ENCODE measurements around the gene RCHY1. TPM values are rescaled to one million over a fixed set of nuclear protein-coding genes. Genes with fewer than 3 reads are reported as not detected.
"Not testable (repeated sequence)": the region's sequence is repeated elsewhere in the genome, so short reads cannot be mapped to it uniquely, and the experiment has no call there.

The RCHY1 gene
- 23.7 TPM for polyA plus RNA-seq (2013, experiment 1 of 2)
- polyA plus RNA-seq (2013, experiment 2 of 2): 25.6 TPM

DNA sequence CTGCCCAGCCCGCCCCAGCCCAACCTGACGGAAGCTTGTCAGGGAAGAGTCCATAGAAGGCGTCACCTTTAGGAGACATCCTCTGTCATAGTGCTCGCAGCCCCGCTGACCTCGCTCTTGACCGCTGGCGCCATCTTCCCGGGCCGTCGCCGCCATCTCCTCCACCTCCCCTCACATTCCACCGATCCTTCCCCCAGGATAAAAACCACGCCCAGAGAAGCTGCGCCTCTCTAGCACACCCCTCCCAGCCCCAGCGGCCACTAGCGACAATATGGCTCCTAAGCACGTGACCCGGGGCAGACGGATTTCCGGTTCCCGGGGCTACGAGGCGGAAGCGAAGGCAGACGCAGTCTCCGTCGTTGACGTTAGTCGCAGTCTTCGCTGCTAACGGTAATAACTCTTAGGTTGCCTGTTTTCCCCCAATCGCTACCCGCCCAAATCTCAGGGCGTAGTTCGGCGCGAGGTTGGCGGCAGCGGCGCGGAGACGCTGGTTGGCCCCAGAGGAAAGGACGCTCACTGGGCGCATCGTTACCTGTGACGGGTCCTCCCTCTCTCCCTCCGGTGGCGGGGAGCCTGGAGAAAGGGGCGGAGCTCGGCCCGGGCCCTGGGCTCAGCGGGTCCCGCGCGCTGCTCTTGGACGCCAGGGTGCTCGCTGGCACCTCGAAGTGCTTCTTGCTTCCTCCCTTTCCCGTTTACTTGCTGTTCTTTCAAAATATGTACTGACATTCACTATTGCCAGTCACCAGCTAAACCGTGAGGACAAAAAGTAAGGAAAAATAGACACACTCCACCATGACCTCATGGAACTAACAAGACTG lies at the start of gene RCHY1, which contains the start of gene THAP6:
TSS of gene RCHY1 (minus strand) at position 273 of the 818 bp plus-strand sequence. CDS start at position 156, 117 bp downstream.
TSS of gene THAP6 (plus strand) at position 343 of the 818 bp plus-strand sequence. CDS start 980 bp downstream, outside the sequence.
- Histone ChIP-seq H3K4me1 (ENCODE audit: control insufficient read depth, insufficient read depth, low read length, poor library complexity, severe bottlenecking) (peaks cover 18% of the 10 kb centered on the region), H3K4me3 (ENCODE audit: extremely low read depth, insufficient read depth, low read length, poor library complexity, severe bottlenecking) (peak within 1 kb of the TSS; percentile 73), H3K36me3 (ENCODE audit: control insufficient read depth, insufficient read depth, low read length) (peaks cover 18% of the 10 kb centered on the region), H3K27ac (ENCODE audit: low read depth, low read length, severe bottlenecking) (peak within 1 kb of the TSS; percentile 93), H3K9me3 (ENCODE audit: control insufficient read depth, low read length) (no peaks in the 10 kb centered on the region)
- 0% methylated on average over 35 to 54 of the region's 61 CpGs for WGBS, 2 experiments (ENCODE audit: insufficient coverage in 2 of 2)

DNA sequence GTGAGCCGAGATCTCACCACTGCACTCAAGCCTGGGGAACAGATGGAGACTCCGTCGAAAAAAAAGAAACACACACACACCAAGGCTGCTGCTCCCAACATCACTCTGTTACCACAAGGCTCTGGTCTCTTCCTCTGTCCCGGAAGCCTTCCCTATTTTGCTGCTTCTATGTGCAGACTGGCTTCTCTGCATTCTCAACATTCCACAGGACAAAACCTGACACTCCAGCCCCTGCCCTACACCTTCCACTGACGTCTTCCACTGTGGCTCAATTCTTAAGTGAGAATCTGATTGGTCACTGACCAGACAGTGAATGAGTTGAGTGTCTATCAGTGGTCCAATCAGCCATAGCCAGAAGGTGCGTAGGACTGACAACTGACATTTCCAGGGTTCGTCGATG lies 47.6 kb upstream of the RCHY1 start:
- WGBS, 2 experiments (ENCODE audit: insufficient coverage in 2 of 2): 75 to 80% methylated on average over 5 to 7 of the region's 8 CpGs
- H3K27ac ChIP-seq (ENCODE audit: low read depth, low read length, severe bottlenecking): no peak overlapping the region
- peaks cover 7% of the 10 kb centered on the region for H3K4me1 ChIP-seq (ENCODE audit: control insufficient read depth, insufficient read depth, low read length, poor library complexity, severe bottlenecking)
- no peak overlapping the region for H3K4me3 ChIP-seq (ENCODE audit: extremely low read depth, insufficient read depth, low read length, poor library complexity, severe bottlenecking)
- H3K9me3 ChIP-seq (ENCODE audit: control insufficient read depth, low read length): no peaks in the 10 kb centered on the region
- H3K36me3 ChIP-seq (ENCODE audit: control insufficient read depth, insufficient read depth, low read length): no peaks in the 10 kb centered on the region

DNA sequence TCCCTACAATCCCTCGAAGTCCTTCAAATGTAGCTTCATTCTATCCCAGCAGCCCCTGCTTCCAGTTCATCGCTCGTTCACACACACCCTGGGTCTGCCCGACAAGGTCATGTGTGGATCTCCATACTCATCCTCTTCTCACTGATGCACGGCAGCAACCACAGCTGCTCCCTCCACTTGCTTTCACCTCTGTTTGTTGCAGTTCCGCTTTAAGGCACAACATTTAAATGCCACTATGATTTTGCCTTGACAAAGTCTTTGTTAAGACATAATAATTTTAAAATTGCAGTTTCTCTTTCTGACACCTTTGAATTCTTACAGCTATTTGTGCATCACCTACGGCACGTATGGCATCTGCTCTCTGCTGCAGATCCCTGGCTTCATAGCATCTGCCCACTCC lies 43.5 kb upstream of the RCHY1 start:
- WGBS, 2 experiments (ENCODE audit: insufficient coverage in 2 of 2): 73 to 79% methylated on average over 6 to 7 of the region's 8 CpGs
- peaks cover 20% of the 10 kb centered on the region for H3K4me1 ChIP-seq (ENCODE audit: control insufficient read depth, insufficient read depth, low read length, poor library complexity, severe bottlenecking)
- no peak overlapping the region for H3K4me3 ChIP-seq (ENCODE audit: extremely low read depth, insufficient read depth, low read length, poor library complexity, severe bottlenecking)
- H3K27ac ChIP-seq (ENCODE audit: low read depth, low read length, severe bottlenecking): no peak overlapping the region
- H3K9me3 ChIP-seq (ENCODE audit: control insufficient read depth, low read length): no peaks in the 10 kb centered on the region
- no peaks in the 10 kb centered on the region for H3K36me3 ChIP-seq (ENCODE audit: control insufficient read depth, insufficient read depth, low read length)

DNA sequence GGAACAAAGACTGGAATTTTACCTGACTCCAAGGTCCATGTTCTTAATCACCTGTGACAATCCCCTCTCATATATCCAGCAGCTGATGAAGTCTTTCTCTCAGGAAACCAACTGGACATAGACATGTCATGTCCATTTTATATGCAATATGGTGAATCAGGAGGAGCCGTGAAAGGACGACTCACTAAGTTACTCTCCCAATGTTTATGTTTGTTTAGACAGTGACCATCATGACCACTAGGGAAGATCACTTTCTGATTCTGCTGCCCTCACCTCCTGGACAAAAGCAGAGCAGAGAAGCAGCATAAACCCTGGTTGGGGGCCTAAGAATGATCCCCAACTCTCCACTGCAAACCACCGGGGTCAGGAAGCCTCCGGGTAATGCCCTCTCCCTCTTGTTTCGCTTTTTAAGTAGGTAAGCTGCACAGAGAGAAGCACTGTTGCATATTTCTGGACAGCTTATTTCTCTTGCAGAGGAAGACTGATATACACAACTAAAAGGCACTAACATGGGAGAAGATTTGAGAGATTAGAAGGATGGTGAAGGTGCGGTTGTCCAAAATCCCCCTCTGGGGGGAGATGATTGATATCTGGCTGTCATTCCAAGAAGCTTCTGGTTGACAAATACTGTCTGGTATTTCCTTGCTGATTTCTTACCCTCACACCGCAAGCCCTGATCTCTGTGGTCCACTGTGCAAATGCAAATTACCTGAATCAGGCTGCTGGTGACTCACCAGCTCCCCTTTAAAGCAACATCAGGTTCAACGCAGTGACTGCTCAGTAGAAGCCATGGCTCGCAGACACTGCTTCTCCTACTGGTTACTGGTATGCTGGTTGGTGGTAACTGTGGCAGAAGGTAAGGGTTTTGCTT lies 41.3 kb upstream of the RCHY1 start, which contains the start of gene ODAPH:
TSS of gene ODAPH (plus strand) at position 773 of the 871 bp plus-strand sequence. CDS start at position 790, 17 bp downstream.
- WGBS, 2 experiments (ENCODE audit: insufficient coverage in 2 of 2): 53 to 74% methylated on average over 3 to 6 of the region's 9 CpGs
- Histone ChIP-seq H3K4me3 (ENCODE audit: extremely low read depth, insufficient read depth, low read length, poor library complexity, severe bottlenecking) (no peak within 1 kb of the TSS), H3K4me1 (ENCODE audit: control insufficient read depth, insufficient read depth, low read length, poor library complexity, severe bottlenecking) (peaks cover 15% of the 10 kb centered on the region), H3K36me3 (ENCODE audit: control insufficient read depth, insufficient read depth, low read length) (no peaks in the 10 kb centered on the region), H3K9me3 (ENCODE audit: control insufficient read depth, low read length) (no peaks in the 10 kb centered on the region), H3K27ac (ENCODE audit: low read depth, low read length, severe bottlenecking) (peak within 1 kb of the TSS; percentile 58)

DNA sequence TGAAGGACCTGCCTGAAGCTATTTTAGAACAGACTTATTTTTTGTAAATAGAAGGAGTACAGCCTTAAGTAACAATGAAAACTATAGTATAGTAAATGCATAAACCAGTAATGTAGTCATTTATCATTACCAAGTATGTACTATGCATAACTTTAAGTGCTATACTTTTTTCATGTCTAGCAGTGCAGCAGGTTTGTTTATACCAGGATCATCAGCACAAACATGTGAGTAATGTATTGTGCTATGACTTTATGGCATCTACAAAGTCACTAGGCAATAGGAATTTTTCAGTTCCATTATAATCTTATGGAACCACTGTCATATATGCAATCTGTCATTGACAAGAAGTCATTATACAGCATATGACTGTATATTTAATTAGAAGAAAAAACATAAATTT lies 38.2 kb upstream of the RCHY1 start:
- no peaks in the 10 kb centered on the region for H3K36me3 ChIP-seq (ENCODE audit: control insufficient read depth, insufficient read depth, low read length)
- H3K4me3 ChIP-seq (ENCODE audit: extremely low read depth, insufficient read depth, low read length, poor library complexity, severe bottlenecking): no peak overlapping the region
- H3K9me3 ChIP-seq (ENCODE audit: control insufficient read depth, low read length): no peaks in the 10 kb centered on the region
- peaks cover 15% of the 10 kb centered on the region for H3K4me1 ChIP-seq (ENCODE audit: control insufficient read depth, insufficient read depth, low read length, poor library complexity, severe bottlenecking)
- no peak overlapping the region for H3K27ac ChIP-seq (ENCODE audit: low read depth, low read length, severe bottlenecking)

DNA sequence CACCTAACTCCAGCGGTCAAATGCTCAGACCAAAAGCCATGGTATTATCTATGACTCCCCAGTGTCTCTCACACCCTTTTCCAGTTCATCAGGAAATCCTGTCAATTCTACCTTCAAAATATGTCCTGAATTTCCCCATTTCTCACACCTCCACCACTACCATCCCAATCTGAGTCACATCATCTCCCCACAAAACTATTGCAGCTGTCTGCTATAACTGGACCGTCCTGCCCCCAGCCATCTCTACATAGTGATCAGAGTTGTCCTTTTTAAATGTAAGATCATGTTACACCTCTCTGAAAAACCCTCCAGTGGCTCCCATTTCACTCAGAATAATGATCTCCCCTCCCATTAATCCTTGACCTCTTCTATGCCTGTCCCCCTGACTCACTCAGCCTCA lies 34.8 kb upstream of the RCHY1 start:
- no peak overlapping the region for H3K4me3 ChIP-seq (ENCODE audit: extremely low read depth, insufficient read depth, low read length, poor library complexity, severe bottlenecking)
- H3K4me1 ChIP-seq (ENCODE audit: control insufficient read depth, insufficient read depth, low read length, poor library complexity, severe bottlenecking): no peaks in the 10 kb centered on the region
- peaks cover 8% of the 10 kb centered on the region for H3K36me3 ChIP-seq (ENCODE audit: control insufficient read depth, insufficient read depth, low read length)
- no peaks in the 10 kb centered on the region for H3K9me3 ChIP-seq (ENCODE audit: control insufficient read depth, low read length)
- H3K27ac ChIP-seq (ENCODE audit: low read depth, low read length, severe bottlenecking): no peak overlapping the region
- 91 to 96% methylated on average over 1 to 2 of the region's 2 CpGs for WGBS, 2 experiments (ENCODE audit: insufficient coverage in 2 of 2)

DNA sequence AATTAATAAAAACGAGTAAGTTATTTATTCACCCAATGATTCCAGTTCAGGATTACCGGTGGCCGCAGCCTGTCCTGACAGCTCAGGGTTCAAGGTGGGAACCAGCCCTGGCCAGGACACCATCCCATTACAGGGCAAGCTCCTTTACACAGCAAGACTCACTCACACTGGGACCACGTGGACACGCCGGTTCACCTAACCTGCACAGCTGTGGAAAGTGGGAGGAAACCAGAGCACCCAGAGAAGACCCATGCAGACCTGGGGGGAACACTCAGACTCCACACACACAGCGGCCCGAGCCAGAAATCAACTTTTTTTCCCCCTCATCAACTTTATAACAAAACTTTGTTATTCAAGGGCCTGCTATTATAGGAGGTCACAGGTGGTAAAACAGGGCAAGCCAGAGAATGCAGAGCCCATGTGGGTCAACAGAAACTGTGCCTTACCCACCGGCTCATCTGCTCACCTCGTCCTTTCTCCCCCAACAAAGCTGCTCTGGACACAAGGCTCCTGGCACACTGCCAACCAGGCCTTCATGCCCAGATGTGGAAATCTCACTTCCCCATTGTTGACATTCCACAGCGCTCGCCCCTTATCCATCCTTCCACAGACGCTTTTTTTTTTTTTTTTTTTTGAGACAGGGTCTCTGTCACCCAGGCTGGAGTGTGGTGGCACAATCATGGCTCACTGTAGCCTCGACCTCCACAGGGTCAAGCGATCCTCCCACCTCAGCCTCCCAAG lies 33.6 kb upstream of the RCHY1 start:
- H3K36me3 ChIP-seq (ENCODE audit: control insufficient read depth, insufficient read depth, low read length): peaks cover 9% of the 10 kb centered on the region
- 90 to 94% methylated on average over 6 to 8 of the region's 15 CpGs for WGBS, 2 experiments (ENCODE audit: insufficient coverage in 2 of 2)
- no peaks in the 10 kb centered on the region for H3K4me1 ChIP-seq (ENCODE audit: control insufficient read depth, insufficient read depth, low read length, poor library complexity, severe bottlenecking)
- H3K4me3 ChIP-seq (ENCODE audit: extremely low read depth, insufficient read depth, low read length, poor library complexity, severe bottlenecking): no peak overlapping the region
- no peak overlapping the region for H3K27ac ChIP-seq (ENCODE audit: low read depth, low read length, severe bottlenecking)
- H3K9me3 ChIP-seq (ENCODE audit: control insufficient read depth, low read length): no peaks in the 10 kb centered on the region

DNA sequence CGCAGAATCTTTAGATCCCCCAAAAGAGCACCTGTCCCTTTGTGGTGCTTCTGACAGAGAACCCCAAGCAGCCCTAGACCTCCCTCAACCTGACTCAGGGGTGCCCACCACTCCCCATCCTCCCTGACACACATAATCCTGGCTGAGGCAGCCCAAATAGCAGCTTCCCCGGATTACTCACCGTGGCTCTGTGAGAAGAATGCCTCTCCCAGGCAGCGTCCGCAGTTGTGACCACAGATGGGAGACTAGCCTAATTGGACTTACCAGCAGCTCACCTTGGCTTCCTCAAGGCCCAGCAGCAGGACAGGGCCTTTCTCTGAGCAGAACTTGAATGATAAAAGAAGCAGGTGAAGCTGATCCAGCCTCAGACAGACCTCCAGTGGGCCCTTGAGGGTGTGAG lies 31.3 kb upstream of the RCHY1 start:
- 93 to 98% methylated on average over 4 to 5 of the region's 5 CpGs for WGBS, 2 experiments (ENCODE audit: insufficient coverage in 2 of 2)
- no peaks in the 10 kb centered on the region for H3K9me3 ChIP-seq (ENCODE audit: control insufficient read depth, low read length)
- H3K36me3 ChIP-seq (ENCODE audit: control insufficient read depth, insufficient read depth, low read length): peaks cover 13% of the 10 kb centered on the region
- no peaks in the 10 kb centered on the region for H3K4me1 ChIP-seq (ENCODE audit: control insufficient read depth, insufficient read depth, low read length, poor library complexity, severe bottlenecking)
- no peak overlapping the region for H3K27ac ChIP-seq (ENCODE audit: low read depth, low read length, severe bottlenecking)
- H3K4me3 ChIP-seq (ENCODE audit: extremely low read depth, insufficient read depth, low read length, poor library complexity, severe bottlenecking): no peak overlapping the region

DNA sequence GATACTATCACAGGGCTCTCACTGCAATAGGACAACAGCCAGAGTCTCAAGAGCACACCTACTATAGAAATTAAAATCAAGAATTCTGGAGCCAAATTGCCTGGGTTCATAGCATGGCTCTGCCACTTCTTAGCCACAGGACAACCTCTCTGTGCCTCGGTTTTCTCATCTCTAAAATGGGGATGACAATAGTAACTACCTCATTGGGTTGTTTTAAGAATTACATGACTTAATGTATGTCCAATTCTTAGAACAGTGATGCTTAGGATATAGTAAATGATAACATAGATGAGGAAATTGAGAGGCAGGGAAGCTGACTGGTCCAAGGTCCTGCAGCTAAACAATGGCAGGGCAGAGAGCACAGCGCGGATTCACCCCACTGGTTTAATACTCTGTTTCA lies 30.7 kb upstream of the RCHY1 start:
- Histone ChIP-seq H3K9me3 (ENCODE audit: control insufficient read depth, low read length) (no peaks in the 10 kb centered on the region), H3K27ac (ENCODE audit: low read depth, low read length, severe bottlenecking) (no peak overlapping the region), H3K36me3 (ENCODE audit: control insufficient read depth, insufficient read depth, low read length) (peaks cover 13% of the 10 kb centered on the region), H3K4me1 (ENCODE audit: control insufficient read depth, insufficient read depth, low read length, poor library complexity, severe bottlenecking) (no peaks in the 10 kb centered on the region), H3K4me3 (ENCODE audit: extremely low read depth, insufficient read depth, low read length, poor library complexity, severe bottlenecking) (no peak overlapping the region)
- WGBS, 2 experiments (ENCODE audit: insufficient coverage in 2 of 2): 86 to 97% methylated on average over 2 to 3 of the region's 3 CpGs

DNA sequence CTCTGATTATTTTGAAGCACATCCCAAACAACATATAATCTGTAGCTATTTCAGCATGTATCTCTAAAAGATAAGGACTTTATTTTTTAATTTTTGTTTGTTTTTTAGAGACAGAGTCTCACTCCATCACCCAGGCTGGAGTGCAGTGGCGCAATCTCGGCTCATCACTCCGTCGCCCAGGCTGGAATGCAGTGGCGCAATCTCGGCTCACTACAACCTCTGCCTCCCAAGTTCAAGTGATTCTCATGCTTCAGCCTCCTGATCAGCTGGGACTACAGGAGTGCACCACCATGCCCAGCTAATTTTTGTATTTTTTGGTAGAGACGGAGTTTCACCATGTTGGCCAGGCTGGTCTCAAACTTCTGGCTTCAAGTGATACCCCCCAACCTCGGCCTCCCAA lies 30.0 kb upstream of the RCHY1 start:
- H3K9me3 ChIP-seq (ENCODE audit: control insufficient read depth, low read length); H3K4me1 ChIP-seq (ENCODE audit: control insufficient read depth, insufficient read depth, low read length, poor library complexity, severe bottlenecking); H3K27ac ChIP-seq (ENCODE audit: low read depth, low read length, severe bottlenecking); H3K4me3 ChIP-seq (ENCODE audit: extremely low read depth, insufficient read depth, low read length, poor library complexity, severe bottlenecking): not testable (repeated sequence)
- WGBS, 2 experiments (ENCODE audit: insufficient coverage in 2 of 2): 97 to 98% methylated on average over 7 of the region's 8 CpGs
- peaks cover 13% of the 10 kb centered on the region for H3K36me3 ChIP-seq (ENCODE audit: control insufficient read depth, insufficient read depth, low read length)

All from mesodermal cell (in vitro differentiated cells).